Measurements from ENCODE around the gene STARD8.

STARD8 gene

DNA sequence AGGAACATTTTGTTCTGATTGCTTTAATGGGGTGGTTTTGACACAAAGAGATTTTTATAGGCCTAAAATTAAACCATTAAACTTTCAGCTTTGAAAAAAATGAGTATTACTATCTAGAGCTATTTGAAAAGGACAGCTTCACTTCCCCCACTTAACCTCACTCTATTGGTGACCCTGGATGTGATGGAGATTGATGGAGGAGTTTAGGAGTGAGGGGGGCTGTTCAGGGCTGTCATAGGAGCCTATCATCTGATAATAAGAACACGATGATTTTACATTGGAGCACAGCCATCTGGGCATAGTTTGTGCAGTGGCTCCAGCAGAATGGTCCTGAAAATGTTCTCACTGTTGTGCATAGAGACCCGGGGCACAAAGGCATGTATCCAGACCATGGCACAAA, 110.3 kb downstream of the STARD8 start:
- DNase-seq (ENCODE audit: low read depth in 1 of 2, low spot score in 1 of 2) = no peak
- in situ Hi-C loops (cut with HindIII; ENCODE audit: low pct_unique_long_range_greater_than_20kb, low sequenced_read_pairs) = no loop called here
- no peak for TF ChIP-seq JUND (IDR thresholded peaks at IDR 0.05; ENCODE audit: low read depth)

GRCh38 chrX:68758671-68759070, 111.2 kb downstream of the STARD8 start:
- no peak for TF ChIP-seq JUND (IDR thresholded peaks at IDR 0.05; ENCODE audit: low read depth)
- no peak for DNase-seq (ENCODE audit: low read depth in 1 of 2, low spot score in 1 of 2)
- in situ Hi-C loops (cut with HindIII; ENCODE audit: low pct_unique_long_range_greater_than_20kb, low sequenced_read_pairs) = no loop called here

DNA sequence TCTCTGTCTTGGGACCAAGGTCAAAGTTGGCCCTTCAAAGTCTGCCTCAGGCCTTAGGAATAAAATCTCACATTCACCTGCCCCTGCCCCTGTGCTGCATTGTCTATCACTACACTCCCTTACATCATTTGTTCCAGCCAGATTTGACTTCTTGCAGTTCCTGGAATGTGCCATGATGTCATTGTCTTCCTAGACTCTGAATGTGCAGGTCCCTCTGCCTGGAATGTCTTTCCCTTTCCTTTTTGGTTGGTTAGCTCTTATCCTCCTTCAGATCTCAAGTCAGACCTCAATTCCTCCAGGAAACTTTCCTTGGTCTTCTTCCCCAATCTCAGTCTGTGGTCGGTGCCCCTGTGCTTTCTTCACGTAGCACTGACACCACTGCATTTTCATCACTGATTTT, 113.6 kb downstream of the STARD8 start:
- no peak for DNase-seq (ENCODE audit: low read depth in 1 of 2, low spot score in 1 of 2)
- in situ Hi-C loops (cut with HindIII; ENCODE audit: low pct_unique_long_range_greater_than_20kb, low sequenced_read_pairs) = no loop called here
- TF ChIP-seq JUND (IDR thresholded peaks at IDR 0.05; ENCODE audit: low read depth) = no peak

DNA sequence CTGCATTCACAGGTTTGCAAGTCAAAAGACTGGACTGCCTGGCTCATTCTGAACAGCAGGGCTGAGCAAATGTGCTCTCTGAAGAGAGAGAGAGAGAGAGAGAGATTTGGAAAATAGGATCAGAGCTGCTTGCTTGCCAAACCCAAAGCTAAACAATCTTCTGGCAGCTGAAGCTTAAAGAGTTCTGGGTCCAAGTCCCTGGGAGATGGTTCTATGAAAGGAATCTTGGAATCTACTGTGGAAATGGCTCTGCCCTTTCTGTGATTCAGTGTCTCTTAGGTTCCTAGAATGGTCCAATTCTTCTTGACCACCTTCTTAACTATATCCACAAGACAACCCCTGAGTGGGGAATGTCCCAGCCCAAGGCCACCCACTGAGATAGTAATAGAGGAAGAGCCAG, 115.3 kb downstream of the STARD8 start:
- TF ChIP-seq JUND (IDR thresholded peaks at IDR 0.05; ENCODE audit: low read depth) = no peak

DNA sequence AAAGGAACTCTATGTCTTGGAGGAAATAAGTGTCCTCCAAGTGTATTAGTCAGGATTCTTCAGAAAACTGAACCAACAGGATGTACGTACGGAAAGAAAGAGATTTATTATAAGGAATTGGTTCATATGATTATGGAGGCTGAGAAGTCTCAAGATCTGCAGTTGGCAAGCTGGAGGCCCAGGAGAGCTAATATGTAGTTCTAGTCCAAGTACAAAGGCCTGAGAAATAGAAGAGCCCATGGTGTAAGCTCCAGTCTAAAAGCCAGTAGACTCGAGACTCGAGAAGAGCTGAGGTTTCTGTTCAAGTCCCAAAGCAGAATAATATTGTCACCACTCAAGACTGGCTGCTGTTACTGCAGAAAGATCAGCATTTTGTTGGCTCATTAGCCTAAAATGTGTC, 116.0 kb downstream of the STARD8 start:
- in situ Hi-C loops (cut with HindIII; ENCODE audit: low pct_unique_long_range_greater_than_20kb, low sequenced_read_pairs) = no loop called here
- no peak for TF ChIP-seq JUND (IDR thresholded peaks at IDR 0.05; ENCODE audit: low read depth)

More for the DNA sequence above, 115.3 kb downstream of the STARD8 start:
- in situ Hi-C loops (cut with HindIII; ENCODE audit: low pct_unique_long_range_greater_than_20kb, low sequenced_read_pairs) = no loop called here
- no peak for DNase-seq (ENCODE audit: low read depth in 1 of 2, low spot score in 1 of 2)

More for the DNA sequence above, 116.0 kb downstream of the STARD8 start:
- DNase-seq (ENCODE audit: low read depth in 1 of 2, low spot score in 1 of 2) = no peak
